Mesendoderm (in vitro differentiated cells): ENCODE data around the gene SLC35F4.
"Not testable (repeated sequence)": the region's sequence is repeated elsewhere in the genome, so short reads cannot be mapped to it uniquely, and the experiment has no call there.

Experiments used
- DNase-seq: peaks from one replicate; pipeline ENCODE4 v3.0.0; 2013
- H2AK5ac ChIP-seq: 2 replicates; pipeline ENCODE4 v1.6.1; 2013; ENCODE audit warnings: low read length, inconsistent platforms
- H2BK120ac ChIP-seq: 2 replicates; pipeline ENCODE4 v1.6.1; 2013; ENCODE audit warnings: low read depth, mild to moderate bottlenecking, low read length, moderate library complexity, mixed read lengths
- H2BK15ac ChIP-seq: replicated peaks from 2 replicates; pipeline ENCODE4 v1.6.1; 2013; ENCODE audit warnings: low read depth, mild to moderate bottlenecking, moderate library complexity
- H2BK5ac ChIP-seq: 2 replicates; pipeline ENCODE4 v1.6.1; 2013; ENCODE audit warnings: low read length, inconsistent platforms
- H3K18ac ChIP-seq: 2 replicates; pipeline ENCODE4 v1.6.1; 2013; ENCODE audit warnings: mild to moderate bottlenecking, low read length, mixed read lengths
- H3K23ac ChIP-seq: one replicate; pipeline ENCODE4 v1.6.1; 2013; ENCODE audit warnings: low read length
- H3K27ac ChIP-seq: 2 replicates; pipeline ENCODE4 v1.5.1; 2013; ENCODE audit warnings: low read depth, mild to moderate bottlenecking, inconsistent platforms, low read length, moderate library complexity
- H3K27me3 ChIP-seq: 2 replicates; pipeline ENCODE4 v1.6.1; 2013; ENCODE audit warnings: low read length, control low read depth, mild to moderate bottlenecking, inconsistent platforms; ENCODE audit not compliant: insufficient read depth, poor library complexity
- H3K36me3 ChIP-seq: 2 replicates; pipeline ENCODE4 v1.6.1; 2013; ENCODE audit warnings: low read length, inconsistent platforms; ENCODE audit not compliant: control insufficient read depth, insufficient read depth
- H3K4ac ChIP-seq: one replicate; pipeline ENCODE4 v1.6.1; 2013; ENCODE audit warnings: low read depth, mild to moderate bottlenecking, low read length, moderate library complexity
- H3K4me1 ChIP-seq: 2 replicates; pipeline ENCODE4 v1.6.1; 2013; ENCODE audit warnings: low read depth, low read length, inconsistent platforms; ENCODE audit not compliant: control insufficient read depth
- H3K4me2 ChIP-seq: 2 replicates; pipeline ENCODE4 v1.6.1; 2013; ENCODE audit warnings: low read length
- H3K4me3 ChIP-seq: 2 replicates; pipeline ENCODE4 v1.5.1; 2013; ENCODE audit warnings: mild to moderate bottlenecking, low read length
- H3K56ac ChIP-seq: one replicate; pipeline ENCODE4 v1.6.1; 2013; ENCODE audit warnings: low read length
- H3K79me1 ChIP-seq: 2 replicates; pipeline ENCODE4 v1.6.1; 2013; ENCODE audit warnings: low read length, inconsistent platforms
- H3K79me2 ChIP-seq: 2 replicates; pipeline ENCODE4 v1.6.1; 2013; ENCODE audit warnings: mild to moderate bottlenecking, low read length; ENCODE audit not compliant: control insufficient read depth, insufficient read depth
- H3K9ac ChIP-seq: 2 replicates; pipeline ENCODE4 v1.6.1; 2013; ENCODE audit warnings: low read length, inconsistent platforms
- H4K5ac ChIP-seq: one replicate; pipeline ENCODE4 v1.6.1; 2013; ENCODE audit warnings: low read length
- H4K8ac ChIP-seq: one replicate; pipeline ENCODE4 v1.6.1; 2013; ENCODE audit warnings: low read depth, mild to moderate bottlenecking, control low read depth, low read length, moderate library complexity
- WGBS: extraction: QIAGEN DNeasy Blood & Tissue Kit; methylation state at CpG from one replicate; pipeline ENCODE4 v1.1.7; 2013; ENCODE audit warnings: low lambda C conversion rate, missing lambda C conversion rate; ENCODE audit not compliant: insufficient coverage; ENCODE audit errors: extremely low coverage; 5-methylcytosine and 5-hydroxymethylcytosine counted together

Gene SLC35F4

GRCh38 chr14:57864659-57865058 is 1.2 kb downstream of the SLC35F4 start:
- no peak overlapping the region for H2BK15ac ChIP-seq
- H2BK120ac ChIP-seq = no peak overlapping the region
- H3K4ac ChIP-seq = no peak overlapping the region
- WGBS = no CpG with 5 or more reads among the region's 20 CpGs
- no peak overlapping the region for H3K56ac ChIP-seq
- H2BK5ac ChIP-seq = no peak overlapping the region
- H3K27ac ChIP-seq = no peak overlapping the region
- H3K27me3 ChIP-seq = peaks cover 14% of the 10 kb centered on the region
- no peaks in the 10 kb centered on the region for H3K4me1 ChIP-seq
- H3K18ac ChIP-seq = no peak overlapping the region
- H3K23ac ChIP-seq = no peak overlapping the region
- no peak for DNase-seq
- no peak overlapping the region for H3K4me2 ChIP-seq
- H3K79me1 ChIP-seq = no peaks in the 10 kb centered on the region
- H3K9ac ChIP-seq = no peak overlapping the region
- H4K5ac ChIP-seq = no peak overlapping the region
- no peaks in the 10 kb centered on the region for H3K79me2 ChIP-seq
- no peak overlapping the region for H3K4me3 ChIP-seq
- H3K36me3 ChIP-seq = no peaks in the 10 kb centered on the region
- H2AK5ac ChIP-seq = no peak overlapping the region
- no peak overlapping the region for H4K8ac ChIP-seq

- Histone ChIP-seq H3K27ac (no peak overlapping the region), H4K8ac (no peak overlapping the region), H3K27me3 (peaks cover 14% of the 10 kb centered on the region), H3K79me2 (no peaks in the 10 kb centered on the region), H4K5ac (no peak overlapping the region), H3K79me1 (no peaks in the 10 kb centered on the region), H2BK5ac (no peak overlapping the region), H3K9ac (no peak overlapping the region), H3K4me2 (no peak overlapping the region), H3K36me3 (no peaks in the 10 kb centered on the region), H3K4me1 (no peaks in the 10 kb centered on the region), H2AK5ac (no peak overlapping the region), H3K4ac (no peak overlapping the region), H3K23ac (no peak overlapping the region), H3K18ac (no peak overlapping the region), H2BK15ac (no peak overlapping the region), H3K4me3 (no peak overlapping the region), H2BK120ac (no peak overlapping the region), H3K56ac (no peak overlapping the region)
- WGBS = no CpG with 5 or more reads among the region's 3 CpGs
- no peak for DNase-seq
Observed at GRCh38 chr14:57863471-57863870, 2.4 kb downstream of the SLC35F4 start.

GRCh38 chr14:57855666-57856065 is 10.2 kb downstream of the SLC35F4 start:
- not testable (repeated sequence) for H3K79me2 ChIP-seq, H4K5ac ChIP-seq, H3K9ac ChIP-seq, H3K18ac ChIP-seq, H3K4me1 ChIP-seq, H3K79me1 ChIP-seq, H2BK120ac ChIP-seq, H2AK5ac ChIP-seq, DNase-seq, H3K36me3 ChIP-seq, H4K8ac ChIP-seq, H3K27ac ChIP-seq, H2BK5ac ChIP-seq, H3K4me2 ChIP-seq, H3K4me3 ChIP-seq, H2BK15ac ChIP-seq, H3K27me3 ChIP-seq, H3K56ac ChIP-seq, H3K4ac ChIP-seq, H3K23ac ChIP-seq
- WGBS = no CpG with 5 or more reads among the region's 2 CpGs

- Histone ChIP-seq H3K79me2 (no peaks in the 10 kb centered on the region), H3K23ac (no peak overlapping the region), H3K9ac (no peak overlapping the region), H2AK5ac (no peak overlapping the region), H3K27me3 (no peaks in the 10 kb centered on the region), H4K8ac (no peak overlapping the region), H3K4me1 (no peaks in the 10 kb centered on the region), H3K36me3 (no peaks in the 10 kb centered on the region), H3K79me1 (no peaks in the 10 kb centered on the region), H3K27ac (no peak overlapping the region), H2BK15ac (no peak overlapping the region), H3K4me3 (no peak overlapping the region), H3K18ac (no peak overlapping the region), H3K4ac (no peak overlapping the region), H2BK5ac (no peak overlapping the region), H2BK120ac (no peak overlapping the region), H4K5ac (no peak overlapping the region), H3K4me2 (no peak overlapping the region), H3K56ac (no peak overlapping the region)
- no peak for DNase-seq
- no CpG with 5 or more reads among the region's 2 CpGs for WGBS
Observed at GRCh38 chr14:57854571-57854970, 11.3 kb downstream of the SLC35F4 start.

GRCh38 chr14:57851354-57851753 is 14.5 kb downstream of the SLC35F4 start:
- no peak for DNase-seq
- Histone ChIP-seq H3K4ac (no peak overlapping the region), H3K4me2 (no peak overlapping the region), H3K4me1 (no peaks in the 10 kb centered on the region), H3K79me2 (no peaks in the 10 kb centered on the region), H3K4me3 (no peak overlapping the region), H2BK15ac (no peak overlapping the region), H3K36me3 (no peaks in the 10 kb centered on the region), H3K9ac (no peak overlapping the region), H3K18ac (no peak overlapping the region), H2BK120ac (no peak overlapping the region), H4K5ac (no peak overlapping the region), H4K8ac (no peak overlapping the region), H3K27ac (no peak overlapping the region), H3K27me3 (no peaks in the 10 kb centered on the region), H2AK5ac (no peak overlapping the region), H3K56ac (no peak overlapping the region), H3K23ac (no peak overlapping the region), H2BK5ac (no peak overlapping the region), H3K79me1 (no peaks in the 10 kb centered on the region)

- no CpG with 5 or more reads among the region's 3 CpGs for WGBS
Observed at GRCh38 chr14:57848786-57849185, 17.1 kb downstream of the SLC35F4 start.

More at GRCh38 chr14:57848786-57849185, 17.1 kb downstream of the SLC35F4 start:
- Histone ChIP-seq H3K18ac (no peak overlapping the region), H3K4me1 (no peaks in the 10 kb centered on the region), H3K79me1 (no peaks in the 10 kb centered on the region), H2BK5ac (no peak overlapping the region), H3K4me3 (no peak overlapping the region), H2BK15ac (no peak overlapping the region), H3K4me2 (no peak overlapping the region), H4K5ac (no peak overlapping the region), H2AK5ac (no peak overlapping the region), H3K36me3 (no peaks in the 10 kb centered on the region), H3K9ac (no peak overlapping the region), H3K23ac (no peak overlapping the region), H4K8ac (no peak overlapping the region), H3K27ac (no peak overlapping the region), H3K56ac (no peak overlapping the region), H3K79me2 (no peaks in the 10 kb centered on the region), H3K4ac (no peak overlapping the region), H3K27me3 (no peaks in the 10 kb centered on the region), H2BK120ac (no peak overlapping the region)
- no peak for DNase-seq
